Stimulated activated CD8-positive, alpha-beta memory T cell treated with anti-CD3 and anti-CD28 coated beads, Interleukin-15, amount 100 ng/mL, for 1 hour (primary cell): Measurements from ENCODE around the gene ZDHHC11.
"Not testable (repeated sequence)": the region's sequence is repeated elsewhere in the genome, so short reads cannot be mapped to it uniquely, and the experiment has no call there.

Experiments used
- DNase-seq: peaks from one replicate; pipeline ENCODE4 v3.0.0-alpha.2; 2020; ENCODE audit warnings: low read depth

Gene ZDHHC11

GRCh38 chr5:775595-775960 is 75.2 kb downstream of the ZDHHC11 start:
- DNase-seq = not testable (repeated sequence)

GRCh38 chr5:774854-775505 is 75.8 kb downstream of the ZDHHC11 start:
- not testable (repeated sequence) for DNase-seq

- DNase-seq = not testable (repeated sequence)
These were observed 76.5 kb downstream of the ZDHHC11 start for GRCh38 chr5:774304-774703.

GRCh38 chr5:773517-774264 is 77.1 kb downstream of the ZDHHC11 start:
- DNase-seq = no peak

- DNase-seq = not testable (repeated sequence)
These were observed 77.9 kb downstream of the ZDHHC11 start for GRCh38 chr5:772931-773330.

- DNase-seq = not testable (repeated sequence)
These were observed 78.3 kb downstream of the ZDHHC11 start for GRCh38 chr5:772547-772890.

GRCh38 chr5:771841-772546 is 78.8 kb downstream of the ZDHHC11 start:
- not testable (repeated sequence) for DNase-seq

- not testable (repeated sequence) for DNase-seq
These were observed 79.6 kb downstream of the ZDHHC11 start for GRCh38 chr5:771087-771781.

- not testable (repeated sequence) for DNase-seq
These were observed 80.2 kb downstream of the ZDHHC11 start for GRCh38 chr5:770585-770984.

GRCh38 chr5:769485-770145 is 81.2 kb downstream of the ZDHHC11 start:
- DNase-seq = not testable (repeated sequence)

GRCh38 chr5:766666-767431 is 83.9 kb downstream of the ZDHHC11 start:
- no peak for DNase-seq

- no peak for DNase-seq
These were observed 84.7 kb downstream of the ZDHHC11 start for GRCh38 chr5:765948-766631.

GRCh38 chr5:763998-764781 is 86.6 kb downstream of the ZDHHC11 start:
- no peak for DNase-seq

- DNase-seq = no peak
These were observed 87.4 kb downstream of the ZDHHC11 start for GRCh38 chr5:763397-763796.

GRCh38 chr5:762996-763395 is 87.8 kb downstream of the ZDHHC11 start:
- DNase-seq = not testable (repeated sequence)

- DNase-seq = no peak
These were observed 88.7 kb downstream of the ZDHHC11 start for GRCh38 chr5:761854-762710.

GRCh38 chr5:761059-761771 is 89.6 kb downstream of the ZDHHC11 start:
- no peak for DNase-seq
